ENCODE measurements around the gene IFIT5. TPM values are rescaled to one million over a fixed set of nuclear protein-coding genes. Genes with fewer than 3 reads are reported as not detected.
"Not testable (repeated sequence)": the region's sequence is repeated elsewhere in the genome, so short reads cannot be mapped to it uniquely, and the experiment has no call there.

IFIT5 gene
- polyA plus RNA-seq, 1 donor, result 8.2 TPM

- no peak for DNase-seq (ENCODE audit: low read depth)
Observed at GRCh38 chr10:89392974-89393373, 21.4 kb upstream of the IFIT5 start.

DNA sequence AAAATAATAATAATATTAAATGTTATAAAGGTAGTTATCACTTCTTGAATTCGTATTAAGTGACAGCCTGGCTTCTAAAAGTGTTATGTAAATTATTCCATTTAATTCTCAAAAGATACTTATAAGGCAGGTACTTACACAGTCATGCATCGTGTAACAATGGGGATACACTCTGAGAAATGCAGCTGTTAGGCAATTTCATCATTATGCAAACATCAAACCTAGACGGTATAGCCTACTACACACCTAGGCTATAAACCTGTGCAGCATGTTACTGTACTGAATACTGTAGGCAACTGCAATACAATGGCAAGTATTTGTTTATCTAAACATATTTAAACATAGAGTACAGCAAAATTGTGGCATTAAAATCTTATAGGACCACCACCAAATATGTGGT, 20.5 kb upstream of the IFIT5 start:
- DNase-seq (ENCODE audit: low read depth), result no peak

DNA sequence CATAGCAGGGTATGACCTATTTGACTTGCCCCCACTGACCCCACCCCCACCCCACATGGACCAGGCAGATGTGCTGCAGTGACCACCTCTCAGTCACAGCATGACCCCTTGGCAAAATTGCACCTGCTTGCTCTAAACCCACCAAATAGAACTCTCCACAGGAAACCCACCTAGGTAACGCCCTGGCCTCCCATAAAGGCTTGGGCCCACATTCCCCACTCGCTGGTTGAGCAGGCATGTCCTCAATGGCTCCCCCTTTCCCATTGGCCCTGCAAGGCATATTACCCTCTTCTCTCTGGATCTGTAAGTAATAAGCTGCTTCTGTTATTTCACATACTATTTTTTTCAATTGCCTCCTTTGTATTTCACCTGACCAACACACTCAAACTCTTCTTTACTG, 19.2 kb upstream of the IFIT5 start:
- no peak for DNase-seq (ENCODE audit: low read depth)

DNA sequence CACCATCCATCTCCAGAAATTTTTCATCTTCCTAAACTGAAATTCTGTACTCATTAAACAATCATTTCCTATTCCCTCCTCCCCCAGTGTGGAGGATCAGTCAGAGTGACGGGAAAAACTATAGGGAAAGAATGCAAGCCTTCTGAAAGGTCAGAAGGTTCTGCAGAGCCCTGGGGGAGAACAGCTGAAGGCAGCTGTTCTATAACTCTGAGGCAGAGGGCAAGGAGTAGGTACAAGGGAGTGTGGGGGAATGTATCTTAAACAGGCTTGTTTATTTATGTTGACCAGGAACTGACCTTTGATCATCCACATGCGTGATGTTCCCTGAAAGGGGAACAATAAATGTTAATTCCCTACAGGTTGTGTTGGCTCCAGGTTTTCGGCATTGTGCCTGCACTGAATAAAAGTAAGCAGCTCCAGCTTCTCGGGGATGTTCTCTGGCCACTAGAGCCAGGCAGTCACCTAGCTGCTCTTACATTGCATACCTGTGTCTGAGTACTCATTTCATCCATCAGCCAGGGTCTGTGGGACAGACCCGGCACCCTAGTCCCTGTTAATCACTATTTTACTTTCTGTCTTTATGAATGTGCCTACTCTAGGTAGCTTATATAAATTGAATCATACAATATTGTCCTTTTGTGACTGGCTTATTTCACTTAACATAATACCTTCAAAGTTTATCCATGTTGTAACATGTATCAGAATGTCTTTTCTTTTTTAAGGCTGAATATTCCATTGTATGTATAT, 16.2 kb upstream of the IFIT5 start:
- no peak for DNase-seq (ENCODE audit: low read depth)

DNA sequence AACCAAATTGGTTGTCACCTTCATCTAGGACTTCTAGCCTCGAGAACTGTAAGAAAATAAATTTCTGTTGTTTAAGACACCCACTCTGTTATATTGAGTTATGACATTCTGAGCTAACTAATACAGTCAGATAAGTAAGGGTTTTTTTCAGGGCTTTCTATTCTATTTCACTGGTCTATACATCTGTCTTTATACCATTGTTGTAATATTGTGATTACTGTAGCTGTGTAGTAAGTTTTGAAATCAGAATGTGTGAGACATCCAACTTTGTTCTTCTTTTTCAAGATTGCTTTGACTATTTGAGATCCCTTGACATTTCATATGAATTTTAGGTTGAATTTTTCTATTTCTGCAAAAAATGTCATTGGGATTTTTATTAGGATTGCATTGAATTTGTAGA, 14.4 kb upstream of the IFIT5 start:
- DNase-seq (ENCODE audit: low read depth), result no peak

DNA sequence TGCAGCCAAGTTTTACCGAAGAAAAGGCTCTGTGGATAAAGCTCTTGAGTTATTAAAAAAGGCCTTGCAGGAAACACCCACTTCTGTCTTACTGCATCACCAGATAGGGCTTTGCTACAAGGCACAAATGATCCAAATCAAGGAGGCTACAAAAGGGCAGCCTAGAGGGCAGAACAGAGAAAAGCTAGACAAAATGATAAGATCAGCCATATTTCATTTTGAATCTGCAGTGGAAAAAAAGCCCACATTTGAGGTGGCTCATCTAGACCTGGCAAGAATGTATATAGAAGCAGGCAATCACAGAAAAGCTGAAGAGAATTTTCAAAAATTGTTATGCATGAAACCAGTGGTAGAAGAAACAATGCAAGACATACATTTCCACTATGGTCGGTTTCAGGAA, 11.3 kb upstream of the IFIT5 start:
- no peak for DNase-seq (ENCODE audit: low read depth)

GRCh38 chr10:89404104-89405047, 10.0 kb upstream of the IFIT5 start:
- DNase-seq (ENCODE audit: low read depth), result no peak

GRCh38 chr10:89406178-89406577, 8.2 kb upstream of the IFIT5 start:
- DNase-seq (ENCODE audit: low read depth), result not testable (repeated sequence)

DNA sequence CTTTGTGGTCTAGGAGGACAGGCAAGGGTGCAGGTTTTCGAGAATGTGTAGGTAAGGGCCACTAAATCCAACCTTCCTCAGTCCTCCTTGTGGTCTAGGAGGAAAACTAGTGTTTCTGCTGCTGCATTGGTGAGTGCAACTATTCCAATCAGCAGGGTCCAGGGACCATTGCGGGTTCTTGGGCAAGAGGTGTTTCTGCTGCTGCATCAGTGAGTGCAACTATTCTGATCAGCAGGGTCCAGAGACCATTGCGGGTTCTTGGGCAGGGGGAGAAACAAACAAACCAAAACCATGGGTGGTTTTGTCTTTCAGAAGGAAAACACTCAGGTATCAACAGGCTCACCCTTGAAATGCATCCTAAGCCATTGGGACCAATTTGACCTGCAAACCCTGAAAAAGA, 6.6 kb upstream of the IFIT5 start:
- not testable (repeated sequence) for DNase-seq (ENCODE audit: low read depth)

- not testable (repeated sequence) for DNase-seq (ENCODE audit: low read depth)
Observed at GRCh38 chr10:89409282-89409681, 5.1 kb upstream of the IFIT5 start.

GRCh38 chr10:89410551-89410950, 3.8 kb upstream of the IFIT5 start:
- not testable (repeated sequence) for DNase-seq (ENCODE audit: low read depth)

GRCh38 chr10:89411135-89411534, 3.2 kb upstream of the IFIT5 start:
- DNase-seq (ENCODE audit: low read depth), result not testable (repeated sequence)

- DNase-seq (ENCODE audit: low read depth), result not testable (repeated sequence)
Observed at GRCh38 chr10:89412276-89412675, 2.1 kb upstream of the IFIT5 start.

DNA sequence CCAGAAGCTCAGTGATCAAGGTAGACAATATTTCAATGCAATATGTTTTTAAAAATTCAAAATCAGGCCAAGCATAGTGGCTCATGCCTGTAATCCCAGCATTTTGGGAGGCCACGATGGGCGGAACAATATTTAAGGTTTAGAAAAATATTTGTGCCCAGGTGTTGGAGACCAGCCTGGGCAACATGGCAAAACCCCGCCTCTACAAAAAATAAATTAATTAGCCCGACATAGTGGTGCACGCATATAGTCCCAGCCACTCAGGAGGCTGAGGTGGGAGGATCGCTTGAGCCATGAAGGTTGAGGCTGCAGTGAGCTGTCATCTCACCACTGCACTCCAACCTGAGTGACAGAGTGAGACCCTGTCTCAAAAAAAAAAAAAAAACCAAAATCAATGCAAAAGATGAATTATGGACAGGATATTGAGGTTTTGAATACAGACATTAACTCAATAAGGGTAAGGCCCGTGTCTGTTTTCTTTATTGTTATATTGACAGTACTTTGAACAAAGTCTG, 913 bp upstream of the IFIT5 start:
- no peak for DNase-seq (ENCODE audit: low read depth)

- DNase-seq (ENCODE audit: low read depth), result no peak
Observed at GRCh38 chr10:89414879-89415821, 782 bp downstream of the IFIT5 start.

- no peak for DNase-seq (ENCODE audit: low read depth)
Observed at GRCh38 chr10:89416465-89416864, 2.1 kb downstream of the IFIT5 start.

- DNase-seq (ENCODE audit: low read depth), result no peak
Observed at GRCh38 chr10:89419548-89419947, 5.2 kb downstream of the IFIT5 start.

GRCh38 chr10:89421018-89421476, 6.7 kb downstream of the IFIT5 start:
- no peak for DNase-seq (ENCODE audit: low read depth)

- DNase-seq (ENCODE audit: low read depth), result no peak
Observed at GRCh38 chr10:89425000-89425399, 10.6 kb downstream of the IFIT5 start.

DNA sequence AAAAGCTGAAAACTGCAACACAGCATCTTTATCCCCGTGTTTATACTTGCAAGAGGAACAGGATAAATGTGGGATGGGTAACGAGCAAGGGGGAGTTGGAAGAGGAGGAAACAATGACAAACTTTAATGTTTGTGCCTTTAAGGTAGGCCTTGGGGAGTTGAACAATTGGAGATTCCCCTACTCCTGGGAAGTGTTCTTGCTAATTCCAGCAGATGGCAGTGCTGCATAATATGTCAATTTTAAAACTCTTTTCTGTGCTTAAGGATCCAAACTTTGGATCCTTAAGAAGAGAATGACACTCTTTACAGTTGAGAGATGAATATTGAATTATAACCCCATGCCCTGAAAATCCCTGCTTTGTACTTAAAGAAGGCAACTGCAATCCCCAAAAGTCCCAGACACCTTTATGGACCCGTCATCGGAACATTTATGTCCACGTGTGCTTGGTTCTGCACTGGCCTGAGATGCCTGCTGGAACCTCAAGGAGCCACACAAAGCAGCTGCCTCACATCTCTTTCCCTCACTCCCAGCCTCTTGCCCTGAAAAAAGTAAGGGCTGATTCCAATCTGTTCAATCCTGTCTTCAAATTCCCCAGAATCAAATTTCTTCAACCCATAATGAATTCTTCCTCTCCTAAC, 12.0 kb downstream of the IFIT5 start:
- no peak for DNase-seq (ENCODE audit: low read depth)

GRCh38 chr10:89427629-89428028, 13.3 kb downstream of the IFIT5 start:
- DNase-seq (ENCODE audit: low read depth), result no peak

All from forelimb muscle (tissue), 1 donor.